ENCODE data around the gene RUFY3. TPM values are rescaled to one million over a fixed set of nuclear protein-coding genes. Genes with fewer than 3 reads are reported as not detected.

RUFY3 gene
- total RNA-seq, 1 donor from 2014 or later, result 43.2 TPM

DNA sequence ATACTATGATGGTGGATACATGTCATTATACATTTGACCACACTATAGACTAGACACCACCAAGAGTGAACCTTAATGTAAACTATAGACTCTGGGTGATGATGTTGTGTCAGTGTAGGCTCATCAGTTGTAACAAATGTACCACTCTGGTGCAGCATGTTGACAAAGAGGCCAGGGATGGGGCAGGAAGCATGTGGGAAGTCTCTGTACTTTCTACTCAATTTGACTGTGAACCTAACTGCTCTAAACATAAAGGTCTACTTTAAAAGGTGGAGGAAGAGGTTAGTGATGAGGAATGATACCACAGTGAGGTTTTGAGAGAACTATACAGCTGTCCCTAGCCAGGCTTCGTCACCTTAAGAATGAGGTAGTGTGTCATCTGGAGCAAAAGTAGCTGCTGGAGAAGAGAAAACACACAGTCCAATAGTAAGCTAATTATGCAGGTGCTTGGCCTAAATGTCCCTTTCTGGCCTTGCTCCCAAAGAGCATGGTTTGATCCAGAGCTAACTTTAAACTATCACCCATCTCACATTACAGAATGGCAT is 79.6 kb downstream of the RUFY3 start:
- Histone ChIP-seq H3K27me3 (ENCODE audit: control insufficient read depth, insufficient read depth, low read length) (no peaks in the 10 kb centered on the region), H3K4me3 (ENCODE audit: low read depth, low read length) (no peak overlapping the region), H3K36me3 (ENCODE audit: control insufficient read depth, insufficient read depth, low read length) (peaks cover 3% of the 10 kb centered on the region)
- no peak for FAIRE-seq
- no peak for DNase-seq (ENCODE audit: low read depth)
- TF ChIP-seq, protein P1, sequence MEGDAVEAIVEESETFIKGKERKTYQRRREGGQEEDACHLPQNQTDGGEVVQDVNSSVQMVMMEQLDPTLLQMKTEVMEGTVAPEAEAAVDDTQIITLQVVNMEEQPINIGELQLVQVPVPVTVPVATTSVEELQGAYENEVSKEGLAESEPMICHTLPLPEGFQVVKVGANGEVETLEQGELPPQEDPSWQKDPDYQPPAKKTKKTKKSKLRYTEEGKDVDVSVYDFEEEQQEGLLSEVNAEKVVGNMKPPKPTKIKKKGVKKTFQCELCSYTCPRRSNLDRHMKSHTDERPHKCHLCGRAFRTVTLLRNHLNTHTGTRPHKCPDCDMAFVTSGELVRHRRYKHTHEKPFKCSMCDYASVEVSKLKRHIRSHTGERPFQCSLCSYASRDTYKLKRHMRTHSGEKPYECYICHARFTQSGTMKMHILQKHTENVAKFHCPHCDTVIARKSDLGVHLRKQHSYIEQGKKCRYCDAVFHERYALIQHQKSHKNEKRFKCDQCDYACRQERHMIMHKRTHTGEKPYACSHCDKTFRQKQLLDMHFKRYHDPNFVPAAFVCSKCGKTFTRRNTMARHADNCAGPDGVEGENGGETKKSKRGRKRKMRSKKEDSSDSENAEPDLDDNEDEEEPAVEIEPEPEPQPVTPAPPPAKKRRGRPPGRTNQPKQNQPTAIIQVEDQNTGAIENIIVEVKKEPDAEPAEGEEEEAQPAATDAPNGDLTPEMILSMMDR (IDR thresholded peaks at IDR 0.05; ENCODE audit: insufficient read depth, low read length, severe bottlenecking), result no peak

DNA sequence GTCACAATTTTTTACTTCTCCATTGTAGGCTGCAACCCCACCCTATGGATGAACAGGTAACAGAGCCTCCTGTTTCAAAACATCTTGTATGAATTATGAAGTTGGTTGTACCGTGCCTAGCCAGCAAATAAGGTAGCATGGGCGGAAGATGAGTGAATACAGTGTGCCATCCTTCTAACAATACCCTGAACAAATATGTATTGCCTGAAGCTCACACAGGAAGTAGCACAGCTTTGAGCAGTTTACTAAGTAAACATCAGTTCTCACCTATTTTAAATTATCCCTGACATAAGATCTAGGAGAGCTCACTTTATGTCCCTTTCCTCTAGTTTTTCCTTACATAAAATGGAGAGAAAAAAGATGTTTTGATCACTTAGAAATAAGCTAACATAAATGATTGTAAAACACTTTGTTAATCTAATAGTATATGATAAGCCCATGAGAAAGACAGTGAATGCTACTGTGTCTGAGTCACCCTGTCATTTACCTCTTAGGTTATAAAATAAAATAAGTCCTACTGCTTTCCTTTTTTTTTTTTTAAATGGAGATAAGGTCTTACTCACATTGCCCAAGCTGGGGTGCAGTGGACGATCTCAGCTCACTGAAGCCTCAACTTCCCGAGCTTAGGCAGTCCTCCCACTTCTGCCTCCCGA is 81.3 kb downstream of the RUFY3 start:
- TF ChIP-seq, protein P1 (IDR thresholded peaks at IDR 0.05; ENCODE audit: insufficient read depth, low read length, severe bottlenecking), result no peak
- Histone ChIP-seq H3K27me3 (ENCODE audit: control insufficient read depth, insufficient read depth, low read length) (no peaks in the 10 kb centered on the region), H3K36me3 (ENCODE audit: control insufficient read depth, insufficient read depth, low read length) (peaks cover 3% of the 10 kb centered on the region), H3K4me3 (ENCODE audit: low read depth, low read length) (no peak overlapping the region)
- FAIRE-seq, result no peak
- DNase-seq (ENCODE audit: low read depth), result peak; percentile 54

DNA sequence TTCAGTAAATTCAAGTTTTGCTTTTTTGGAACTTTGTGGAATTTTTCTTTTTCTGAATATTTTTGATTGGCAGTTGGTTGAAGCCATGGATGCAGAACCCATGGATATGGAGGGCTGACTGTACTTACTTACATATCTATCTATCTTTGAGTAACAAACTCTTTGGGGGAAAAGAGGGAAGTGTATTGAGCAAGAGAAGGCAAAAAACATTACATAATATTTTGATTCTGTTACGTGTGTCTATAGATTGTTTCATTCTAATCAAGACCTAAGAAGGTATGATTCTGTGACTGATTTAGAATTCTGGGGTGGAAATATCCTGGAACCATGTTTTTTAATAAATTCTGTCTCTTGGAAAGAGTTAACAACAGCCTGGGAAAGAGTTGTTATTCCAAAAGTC is 86.4 kb downstream of the RUFY3 start:
- DNase-seq (ENCODE audit: low read depth) (no peak), FAIRE-seq (no peak)
- H3K4me3 ChIP-seq (ENCODE audit: low read depth, low read length), result no peak overlapping the region
- H3K36me3 ChIP-seq (ENCODE audit: control insufficient read depth, insufficient read depth, low read length), result peaks cover 1% of the 10 kb centered on the region
- H3K27me3 ChIP-seq (ENCODE audit: control insufficient read depth, insufficient read depth, low read length), result no peaks in the 10 kb centered on the region
- TF ChIP-seq, protein P1 (IDR thresholded peaks at IDR 0.05; ENCODE audit: insufficient read depth, low read length, severe bottlenecking), result no peak

DNA sequence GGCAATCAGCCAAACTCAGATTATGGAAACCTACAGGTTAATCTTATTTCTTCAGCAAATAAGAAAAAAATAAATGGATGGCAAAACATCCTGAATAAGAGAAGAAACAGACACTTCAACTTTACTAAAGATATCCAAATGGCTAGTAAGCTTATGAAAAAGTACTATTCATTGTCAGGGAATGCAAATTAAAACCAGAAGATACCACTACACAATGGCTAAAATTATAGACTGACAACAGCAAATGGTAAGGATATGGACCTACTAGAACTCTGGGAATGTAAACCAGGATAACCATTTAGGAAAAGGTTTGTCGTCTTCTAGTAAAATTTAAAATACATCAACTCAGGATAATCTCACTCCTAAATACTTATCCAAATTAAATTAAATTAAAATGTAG is 93.6 kb downstream of the RUFY3 start:
- TF ChIP-seq, protein P1 (IDR thresholded peaks at IDR 0.05; ENCODE audit: insufficient read depth, low read length, severe bottlenecking), result no peak
- H3K36me3 ChIP-seq (ENCODE audit: control insufficient read depth, insufficient read depth, low read length), result no peaks in the 10 kb centered on the region
- H3K27me3 ChIP-seq (ENCODE audit: control insufficient read depth, insufficient read depth, low read length), result no peaks in the 10 kb centered on the region
- no peak for FAIRE-seq
- no peak for DNase-seq (ENCODE audit: low read depth)
- H3K4me3 ChIP-seq (ENCODE audit: low read depth, low read length), result no peak overlapping the region

DNA sequence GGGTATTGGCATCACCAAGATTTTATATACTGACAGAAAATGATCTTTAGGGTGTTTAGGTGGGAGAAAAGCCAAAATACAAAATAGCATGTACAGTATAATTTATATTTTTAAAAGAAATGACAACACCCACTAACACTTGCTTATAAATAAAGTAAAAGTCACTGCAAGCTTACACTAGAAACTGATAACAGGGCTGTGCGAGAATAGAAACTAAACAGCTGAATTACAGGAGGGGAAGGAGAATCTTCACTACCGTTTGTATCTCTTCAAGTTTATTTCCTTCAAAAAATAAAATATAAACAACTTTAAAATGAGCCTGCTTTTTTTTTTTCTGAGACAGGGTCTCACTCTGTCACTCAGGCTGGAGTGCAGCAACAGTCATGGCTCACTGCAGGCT is 95.1 kb downstream of the RUFY3 start:
- no peak for DNase-seq (ENCODE audit: low read depth)
- FAIRE-seq, result no peak
- TF ChIP-seq, protein P1 (IDR thresholded peaks at IDR 0.05; ENCODE audit: insufficient read depth, low read length, severe bottlenecking), result no peak
- H3K4me3 ChIP-seq (ENCODE audit: low read depth, low read length), result no peak overlapping the region
- H3K27me3 ChIP-seq (ENCODE audit: control insufficient read depth, insufficient read depth, low read length), result no peaks in the 10 kb centered on the region
- peaks cover 2% of the 10 kb centered on the region for H3K36me3 ChIP-seq (ENCODE audit: control insufficient read depth, insufficient read depth, low read length)
